ENCODE results near the gene HIVEP2.

The HIVEP2 gene

DNA sequence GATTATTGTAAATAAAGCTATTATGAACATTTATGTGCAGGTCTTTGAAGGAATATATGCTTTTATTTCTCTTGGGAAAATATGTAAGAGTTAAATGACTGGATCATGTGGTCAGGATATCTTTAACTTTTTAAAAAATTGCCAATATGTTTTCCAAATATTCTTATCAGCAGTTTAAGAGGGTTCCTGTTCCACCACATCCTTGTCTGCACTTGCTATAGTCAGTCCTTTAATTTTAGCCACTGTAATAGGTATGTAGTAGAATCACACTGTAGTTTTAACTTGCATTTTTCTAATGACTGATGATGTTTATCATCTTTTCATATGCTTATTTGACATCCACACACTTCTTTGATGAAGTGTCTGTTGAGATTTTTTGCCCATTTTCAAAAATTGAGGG is 23.6 kb upstream of the HIVEP2 start:
- DNase-seq (ENCODE audit: extremely low read depth, low read depth), result no peak
- no peak for TF ChIP-seq CTCF (IDR thresholded peaks at IDR 0.05; ENCODE audit: low read depth, low read length, missing control alignments)
- H3K4me3 ChIP-seq (replicated peaks; ENCODE audit: low read depth, low read length), result no peak overlapping the region

DNA sequence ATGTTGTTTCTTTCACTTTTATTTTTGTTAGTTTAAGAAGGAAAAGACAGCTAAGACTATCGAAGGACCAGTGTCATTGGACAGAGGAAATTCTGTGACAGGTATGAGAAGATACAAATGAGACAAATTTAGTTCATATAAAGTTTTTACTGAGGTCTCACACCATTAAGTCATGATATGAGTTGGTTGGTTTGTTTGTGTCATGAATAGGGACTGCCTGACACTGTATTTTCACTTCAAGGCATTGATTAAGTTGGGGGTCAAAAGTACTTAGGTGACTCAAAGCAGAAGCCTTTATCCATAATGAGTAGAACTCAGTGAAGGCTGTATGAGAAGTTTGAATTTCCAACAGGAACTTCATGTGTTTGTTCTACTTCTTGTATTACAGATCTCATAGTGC is 21.3 kb upstream of the HIVEP2 start:
- no peak for DNase-seq (ENCODE audit: extremely low read depth, low read depth)
- no peak for TF ChIP-seq CTCF (IDR thresholded peaks at IDR 0.05; ENCODE audit: low read depth, low read length, missing control alignments)
- no peak overlapping the region for H3K4me3 ChIP-seq (replicated peaks; ENCODE audit: low read depth, low read length)

GRCh38 chr6:142965164-142965563 is 20.2 kb upstream of the HIVEP2 start:
- no peak for TF ChIP-seq CTCF (IDR thresholded peaks at IDR 0.05; ENCODE audit: low read depth, low read length, missing control alignments)
- no peak for DNase-seq (ENCODE audit: extremely low read depth, low read depth)

DNA sequence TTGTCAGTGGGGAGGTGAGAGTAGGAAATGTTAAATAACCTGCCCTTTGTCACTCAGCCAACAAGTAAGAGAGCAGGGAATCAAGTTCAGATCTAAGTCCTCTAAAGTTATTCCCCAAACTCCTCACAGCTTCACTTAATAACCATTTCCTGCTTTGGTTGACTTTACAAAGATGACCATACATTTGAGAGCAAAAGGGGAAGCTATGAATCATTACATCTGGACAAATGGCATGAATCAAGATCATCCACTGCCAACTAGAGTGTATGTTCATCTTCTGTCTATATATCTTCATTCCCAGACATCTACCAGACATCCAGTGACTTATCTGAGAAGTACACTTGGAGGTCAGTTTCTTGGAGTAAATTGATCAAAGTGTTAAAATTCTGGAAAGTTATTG is 15.1 kb upstream of the HIVEP2 start:
- TF ChIP-seq CTCF (IDR thresholded peaks at IDR 0.05; ENCODE audit: low read depth, low read length, missing control alignments), result no peak
- no peak overlapping the region for H3K4me3 ChIP-seq (replicated peaks; ENCODE audit: low read depth, low read length)
- DNase-seq (ENCODE audit: extremely low read depth, low read depth), result no peak

More at GRCh38 chr6:142965164-142965563, 20.2 kb upstream of the HIVEP2 start:
- H3K4me3 ChIP-seq (replicated peaks; ENCODE audit: low read depth, low read length), result no peak overlapping the region

- no peak for DNase-seq (ENCODE audit: extremely low read depth, low read depth)
- no peak overlapping the region for H3K4me3 ChIP-seq (replicated peaks; ENCODE audit: low read depth, low read length)
- TF ChIP-seq CTCF (IDR thresholded peaks at IDR 0.05; ENCODE audit: low read depth, low read length, missing control alignments), result no peak
Observed at GRCh38 chr6:142958343-142958742, 13.4 kb upstream of the HIVEP2 start.

DNA sequence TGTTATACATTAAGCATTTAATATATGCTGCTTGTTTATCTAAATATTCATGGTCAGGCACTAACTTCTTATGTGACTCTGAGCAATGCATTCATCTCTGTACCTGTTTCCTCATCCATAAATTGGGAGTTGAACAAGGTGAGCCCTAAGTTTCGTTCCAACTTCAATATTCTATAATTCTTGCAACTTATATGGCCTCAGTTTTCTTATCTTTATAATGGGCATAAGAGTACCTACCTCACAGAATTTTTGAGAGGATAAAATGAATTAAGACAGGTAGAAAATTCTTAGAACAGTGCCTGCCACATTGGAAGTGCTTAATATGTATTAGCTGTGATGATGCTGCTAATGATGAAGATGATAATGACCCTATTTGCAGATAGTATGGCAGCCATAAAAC is 11.8 kb upstream of the HIVEP2 start:
- TF ChIP-seq CTCF (IDR thresholded peaks at IDR 0.05; ENCODE audit: low read depth, low read length, missing control alignments), result no peak
- no peak overlapping the region for H3K4me3 ChIP-seq (replicated peaks; ENCODE audit: low read depth, low read length)
- no peak for DNase-seq (ENCODE audit: extremely low read depth, low read depth)

GRCh38 chr6:142954844-142955243 is 9.9 kb upstream of the HIVEP2 start:
- no peak for TF ChIP-seq CTCF (IDR thresholded peaks at IDR 0.05; ENCODE audit: low read depth, low read length, missing control alignments)
- H3K4me3 ChIP-seq (replicated peaks; ENCODE audit: low read depth, low read length), result no peak overlapping the region
- no peak for DNase-seq (ENCODE audit: extremely low read depth, low read depth)

Data from HFF-Myc (cell line).